ENCODE measurements around the gene PSMC5. TPM values are rescaled to one million over a fixed set of nuclear protein-coding genes. Genes with fewer than 3 reads are reported as not detected.

Gene PSMC5
- total and polyA plus RNA-seq, 10 of the 15 experiments (the other 5 are each of a cell fraction or from before 2014, with no cell fraction given) = 55.0 to 266 (median 148) TPM

DNA sequence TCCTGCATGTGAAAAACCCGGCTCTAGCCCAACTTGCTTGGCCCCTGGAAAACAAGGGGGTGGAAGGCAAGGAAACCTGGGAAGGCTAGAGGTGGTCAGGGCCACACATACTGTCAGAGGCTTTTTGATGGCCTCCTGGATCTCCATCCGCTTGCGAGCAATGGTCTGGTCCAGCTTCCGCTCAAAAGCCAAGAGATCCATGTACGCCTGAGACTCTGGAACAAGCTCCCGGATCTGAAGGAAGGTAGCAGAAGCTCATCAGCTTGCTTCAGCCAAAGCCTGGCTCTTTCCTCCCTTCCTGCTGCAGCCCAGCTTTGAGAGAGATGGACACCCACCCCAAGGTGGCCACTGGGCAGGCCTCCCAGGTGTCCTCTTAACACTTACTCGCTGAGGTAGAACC lies 9.6 kb downstream of the PSMC5 start:
- 98% methylated on average over 7 of the region's 7 CpGs for WGBS (ENCODE audit: insufficient coverage, insufficient replicate concordance, low lambda C conversion rate, missing lambda C conversion rate)
- Histone ChIP-seq H3K79me2 (ENCODE audit: control insufficient read depth, insufficient read depth, low read length) (peaks cover 41% of the 10 kb centered on the region), H3K4me2 (ENCODE audit: control insufficient read depth, insufficient read depth) (no peak overlapping the region), H3K4me1 (ENCODE audit: control insufficient read depth, insufficient read depth, low read length) (peaks cover 14% of the 10 kb centered on the region), H3K36me3 (ENCODE audit: control insufficient read depth in 2 of 2, insufficient read depth in 2 of 2, low read length in 1 of 2) (peaks cover 24 to 30% of the 10 kb centered on the region in 2 experiments; a peak in 3 of 4 replicates), H3K27me3 (replicated peaks in 1 of 2; ENCODE audit: control insufficient read depth in 2 of 2, insufficient read depth in 2 of 2, low read length in 1 of 2) (no peaks in the 10 kb centered on the region), H3K4me3 (no peak overlapping the region), H3K9me3 (replicated peaks; ENCODE audit: control insufficient read depth, insufficient read depth, low read length) (no peaks in the 10 kb centered on the region), H3K9ac (ENCODE audit: control insufficient read depth, insufficient read depth, low read length) (no peak overlapping the region), H3K27ac (ENCODE audit: control insufficient read depth, insufficient read depth) (no peak overlapping the region), H4K20me1 (ENCODE audit: control insufficient read depth, insufficient read depth) (no peaks in the 10 kb centered on the region), H2AFZ (ENCODE audit: control insufficient read depth, low read depth, low read length) (no peak overlapping the region)
- no TSS peak for BruUV-seq (replicated peaks)
- ChIA-PET CTCF (interaction anchor here (1.4 kb wide), 1 partner anchor 9 kb away, joined by 6 read pairs; no protein-coding TSS in a partner anchor), POLR2A (interaction anchor here (0.9 kb wide), 1 partner anchor 9 kb away, joined by 3 read pairs; no protein-coding TSS in a partner anchor), RAD21 (ENCODE audit: unreplicated experiment) (no interaction called here), SMC1A (ENCODE audit: uncharacterized antibody, unreplicated experiment) (interaction anchor here (2.2 kb wide), 1 partner anchor 8 kb away, joined by 5 read pairs; no protein-coding TSS in a partner anchor)
- in situ Hi-C loops (cut with MboI) = loop anchor here (25.0 kb wide), 1 partner anchor 400 kb away; the partner anchor contains the start of gene CYB561
- ATAC-seq (no peak), DNase-seq (ENCODE audit: low read depth, low spot score) (no peak), FAIRE-seq (no peak)
- no peak for TF ChIP-seq NR2C1 (IDR thresholded peaks at IDR 0.05)
- TF ChIP-seq MYB (IDR thresholded peaks at IDR 0.05; ENCODE audit: borderline replicate concordance, low read depth, low read length) = no peak
- no peak for TF ChIP-seq ELK1 (IDR thresholded peaks at IDR 0.05; ENCODE audit: low read depth, low read length)
- TF ChIP-seq IRF5 (IDR thresholded peaks at IDR 0.05; ENCODE audit: borderline replicate concordance) = no peak
- intact Hi-C loops (cut with micrococcal nuclease; ENCODE audit: unreplicated experiment) = no loop called here
